GM21515 (cell line): ENCODE data around the gene BCAP29.

Experiments used
- ATAC-seq: cut with Tn5 transposase; IDR thresholded peaks from one replicate; pipeline ENCODE4 v1.9.1; 2021; ENCODE audit not compliant: unreplicated experiment

Gene BCAP29

DNA sequence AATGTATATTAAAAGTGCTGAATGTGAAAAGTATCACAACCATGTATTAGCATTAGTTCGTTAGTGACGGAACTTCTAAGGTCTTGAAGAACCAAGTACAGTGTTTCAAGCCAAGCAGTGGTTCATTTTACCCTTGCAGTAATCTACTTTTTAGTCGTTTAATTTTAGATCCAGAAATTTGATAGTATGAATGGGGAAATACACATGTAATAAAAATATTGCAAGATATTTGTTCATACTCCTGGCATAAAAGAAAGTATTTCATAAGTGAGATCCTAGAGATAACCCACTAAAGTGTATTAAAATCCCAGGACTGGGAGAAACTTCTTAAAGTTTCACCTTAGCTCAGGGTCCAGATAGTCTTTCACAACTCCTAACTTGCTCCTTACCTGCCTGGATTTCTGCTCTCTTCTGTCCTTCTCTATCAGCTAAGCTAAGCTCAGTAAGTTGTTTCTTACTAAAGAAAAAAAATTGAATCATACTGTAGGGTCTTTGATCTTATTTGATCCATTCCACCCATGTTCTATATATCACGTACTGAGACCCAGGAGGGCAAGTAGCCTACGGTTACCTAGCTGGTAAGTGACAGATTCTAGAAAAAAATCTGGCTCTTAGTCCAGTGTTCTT, 1.5 kb downstream of the BCAP29 start:
- ATAC-seq: no peak

DNA sequence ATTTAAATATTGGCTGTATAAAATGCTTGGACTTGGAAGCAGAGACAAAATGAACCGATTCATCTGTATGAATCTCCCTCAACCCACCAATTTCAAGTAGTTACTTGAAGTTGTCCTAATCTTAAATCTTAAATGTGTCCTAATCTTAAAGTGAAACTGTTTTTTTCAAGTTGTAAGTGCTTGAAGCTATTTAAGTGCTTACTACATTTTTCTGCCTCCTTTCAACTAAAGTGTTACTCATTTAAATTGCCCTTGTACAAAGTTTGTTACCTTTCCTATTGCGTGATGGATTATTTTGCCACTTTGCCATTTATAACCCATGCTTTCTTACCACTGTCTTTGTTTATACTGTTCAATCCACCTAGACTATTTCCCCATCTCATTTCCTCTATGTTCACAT, 2.8 kb downstream of the BCAP29 start:
- ATAC-seq: no peak

DNA sequence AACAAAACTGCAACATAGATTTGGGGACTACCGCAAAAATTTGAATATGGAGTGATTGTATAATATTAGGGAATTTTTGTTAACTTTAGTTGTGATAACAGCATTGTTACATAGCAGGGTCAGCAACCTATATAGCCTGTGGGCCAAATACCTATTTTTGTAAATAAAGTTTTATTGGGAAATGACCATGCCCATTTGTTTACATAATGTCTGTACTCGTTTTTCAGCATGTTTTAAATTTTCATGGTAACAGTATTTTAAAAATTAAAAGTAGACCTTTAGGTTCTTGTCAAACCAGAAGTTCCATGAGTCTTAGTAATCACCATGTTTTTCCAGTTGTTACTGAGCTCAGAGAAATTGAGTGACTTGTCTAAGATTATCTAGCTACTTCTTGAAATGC, 4.7 kb downstream of the BCAP29 start:
- no peak for ATAC-seq

DNA sequence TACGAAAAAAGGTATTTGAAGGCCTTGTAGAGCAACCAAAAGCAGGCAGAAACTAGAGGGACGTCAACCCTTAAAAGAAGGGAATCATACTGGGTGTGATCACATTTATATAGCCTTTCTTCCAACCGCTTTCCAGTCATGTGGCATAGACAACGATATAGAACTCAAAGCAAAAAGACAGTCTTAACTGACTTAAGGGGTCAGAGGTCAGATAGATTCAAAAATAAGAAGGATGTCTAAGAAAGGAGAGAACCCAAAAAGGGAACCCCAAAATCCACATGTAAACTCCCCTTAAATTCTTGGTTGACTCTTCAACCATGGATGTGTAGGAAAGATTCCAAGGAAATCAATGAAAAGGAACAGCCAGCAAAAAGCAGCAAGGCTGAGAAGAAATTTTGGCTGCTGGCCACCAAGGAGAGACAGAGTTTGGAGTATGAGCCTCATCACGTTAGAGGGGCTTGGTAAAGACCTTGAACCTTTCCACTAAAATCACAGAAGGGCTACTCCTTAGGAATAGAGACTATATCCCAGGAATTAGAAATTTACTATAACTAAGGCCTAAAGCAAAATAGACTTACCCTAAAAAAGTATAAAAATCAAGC, 8.6 kb downstream of the BCAP29 start:
- ATAC-seq: no peak

- no peak for ATAC-seq
Measured at GRCh38 chr7:107591421-107591820, 11.4 kb downstream of the BCAP29 start.

DNA sequence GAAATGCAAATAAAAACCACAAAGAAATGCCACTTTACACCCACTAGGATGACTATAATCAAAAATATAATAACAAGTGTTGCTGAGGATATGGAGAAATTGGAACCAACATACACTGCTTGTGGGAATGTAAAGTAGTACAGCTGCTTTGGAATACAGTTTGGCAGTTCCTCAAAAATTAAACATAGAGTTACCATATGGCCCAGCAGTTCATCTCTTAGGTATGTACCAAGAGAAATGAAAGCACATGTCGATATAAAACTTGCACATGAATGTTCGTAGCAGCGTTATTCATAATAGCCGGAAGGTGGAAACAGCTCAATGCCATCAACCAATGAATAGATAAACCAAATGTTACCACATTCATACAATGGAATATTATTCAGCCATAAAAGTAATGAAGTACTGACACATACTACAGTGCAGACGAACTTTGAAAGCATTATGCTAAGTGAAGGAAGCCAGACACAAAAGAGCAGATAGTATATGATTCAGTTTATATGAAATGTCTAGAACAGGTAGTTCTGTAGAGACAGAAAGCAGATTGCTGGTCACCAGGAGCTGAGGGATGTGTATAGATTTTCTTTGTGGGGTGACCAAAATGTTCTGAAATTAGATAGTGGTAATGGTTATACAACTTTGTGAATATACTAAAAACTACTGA, 12.4 kb downstream of the BCAP29 start:
- ATAC-seq: no peak

- no peak for ATAC-seq
Measured at GRCh38 chr7:107593025-107593410, 13.0 kb downstream of the BCAP29 start.

DNA sequence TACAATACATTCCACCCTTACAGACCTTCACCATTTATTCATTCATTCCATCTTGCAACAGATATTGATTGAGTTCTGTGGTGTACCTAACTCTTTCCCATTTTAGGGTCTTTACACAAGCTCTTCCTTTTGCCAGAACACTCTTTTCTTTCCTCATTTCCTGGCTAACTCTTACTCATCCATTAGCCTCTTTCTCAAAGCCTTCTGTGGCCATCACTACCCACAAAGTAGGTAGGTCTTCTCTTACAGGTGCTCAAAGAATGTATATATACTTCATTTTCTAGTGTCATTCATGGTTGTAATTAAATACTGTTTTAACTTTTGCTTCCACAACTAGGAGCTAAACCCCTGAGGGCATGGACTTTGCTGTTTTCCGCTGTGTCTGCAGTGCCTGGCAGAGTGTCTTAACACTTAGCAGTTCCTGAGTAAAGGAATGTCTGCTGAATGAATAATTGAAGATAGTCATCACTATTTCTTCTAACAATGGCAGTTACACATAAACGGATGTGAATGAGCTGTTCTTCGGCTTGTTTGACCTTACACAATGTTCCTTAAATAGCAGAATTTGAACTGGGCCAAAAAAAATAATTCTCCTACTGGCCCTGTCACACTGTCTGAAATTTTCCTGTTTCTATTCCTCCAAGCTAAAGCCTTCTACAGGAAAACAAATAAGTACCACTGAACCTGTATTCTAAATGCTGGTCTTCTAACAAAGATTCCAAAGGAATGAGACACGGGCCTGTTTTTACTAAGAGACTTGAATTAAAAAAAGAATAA, 15.1 kb downstream of the BCAP29 start:
- no peak for ATAC-seq

GRCh38 chr7:107596881-107597581, 17.0 kb downstream of the BCAP29 start:
- no peak for ATAC-seq

- no peak for ATAC-seq
Measured at GRCh38 chr7:107597582-107597916, 17.5 kb downstream of the BCAP29 start.

- ATAC-seq: no peak
Measured at GRCh38 chr7:107597953-107598352, 17.9 kb downstream of the BCAP29 start.

- no peak for ATAC-seq
Measured at GRCh38 chr7:107599262-107599661, 19.2 kb downstream of the BCAP29 start.

GRCh38 chr7:107600816-107601215, 20.8 kb downstream of the BCAP29 start:
- ATAC-seq: no peak

DNA sequence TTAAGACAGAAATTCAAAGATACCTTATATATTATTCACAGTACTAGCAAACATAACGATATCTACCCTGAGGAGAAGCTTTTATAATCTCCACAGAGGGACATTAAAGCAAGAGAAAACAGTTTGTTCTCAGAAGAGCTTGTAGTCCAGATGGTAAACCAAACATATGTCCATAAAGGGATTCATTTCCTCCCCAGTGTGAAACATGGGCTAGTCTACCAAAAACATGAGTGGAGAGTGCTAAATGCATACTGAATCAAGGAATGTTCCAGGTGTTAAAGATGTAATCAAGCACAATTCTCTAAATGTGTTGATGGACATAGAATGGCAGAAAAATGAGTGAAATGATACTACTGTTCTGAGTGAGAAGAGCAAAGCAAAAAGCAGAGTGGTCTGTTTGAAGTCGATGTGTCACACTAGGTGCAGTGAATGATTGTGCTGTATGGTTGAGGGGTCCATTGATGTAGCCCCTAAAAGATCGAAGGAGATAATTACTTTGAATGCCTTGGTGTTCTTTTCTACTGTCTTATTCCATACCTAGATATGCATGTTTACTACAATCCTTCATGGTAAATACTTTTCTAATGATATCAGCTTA, 25.3 kb downstream of the BCAP29 start:
- no peak for ATAC-seq

DNA sequence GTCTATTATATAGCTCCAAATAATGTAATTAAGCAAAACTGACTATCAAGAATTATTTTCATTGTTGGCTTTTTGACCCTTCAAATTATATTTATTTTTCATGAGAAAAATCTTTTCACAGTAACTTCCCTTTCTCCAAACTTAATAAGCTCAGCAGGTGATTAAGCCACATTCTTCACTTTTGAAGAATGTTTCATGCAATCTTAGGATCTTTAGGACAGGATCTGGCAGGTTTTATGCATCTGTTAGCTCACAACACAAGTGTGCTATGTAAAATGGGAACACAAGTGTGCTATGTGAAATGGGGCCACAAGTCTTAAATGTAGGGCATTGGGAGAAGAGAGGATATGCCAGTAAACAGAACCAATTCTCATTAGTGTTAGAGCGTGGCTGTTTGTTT, 26.3 kb downstream of the BCAP29 start:
- no peak for ATAC-seq

GRCh38 chr7:107609811-107610261, 29.8 kb downstream of the BCAP29 start:
- ATAC-seq: no peak

GRCh38 chr7:107610323-107610722, 30.3 kb downstream of the BCAP29 start:
- no peak for ATAC-seq

DNA sequence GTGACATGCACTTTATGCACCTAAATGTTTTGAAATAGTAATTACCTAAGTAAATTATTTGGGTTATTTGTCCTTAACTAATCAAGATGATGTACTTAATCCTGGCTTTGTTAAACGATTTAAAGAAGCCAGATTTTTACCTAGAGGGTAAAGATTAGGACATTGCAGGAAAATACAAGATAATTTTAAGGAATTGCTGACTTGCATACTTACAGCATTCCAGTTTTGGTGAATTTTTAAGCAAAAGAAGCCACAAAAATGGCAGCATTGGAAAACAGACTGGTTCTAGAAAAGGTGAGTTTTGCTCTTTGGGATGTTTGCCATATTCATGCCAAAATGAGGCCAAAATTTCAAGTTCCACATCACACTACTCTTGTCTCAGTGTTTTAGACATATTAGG, 33.4 kb downstream of the BCAP29 start:
- ATAC-seq: no peak

GRCh38 chr7:107613948-107614347, 33.9 kb downstream of the BCAP29 start:
- no peak for ATAC-seq

DNA sequence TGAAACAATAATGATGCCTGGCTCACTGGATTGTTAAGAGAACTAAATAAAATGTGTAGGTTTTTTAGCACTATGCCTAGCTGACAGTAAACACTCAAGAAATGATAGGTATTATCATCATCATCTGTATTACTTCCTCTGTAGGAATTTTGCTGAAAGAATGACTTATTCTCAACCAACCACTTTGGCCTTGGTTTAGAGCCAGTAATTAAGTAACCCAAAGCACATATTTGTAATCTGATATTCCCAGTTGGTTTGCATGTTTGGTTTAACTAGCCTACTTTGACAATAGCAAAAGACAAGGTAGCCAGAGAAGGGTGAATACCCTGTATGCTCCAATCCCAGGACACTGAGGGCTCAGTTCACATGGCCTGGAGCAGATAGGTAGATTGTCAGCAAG, 34.4 kb downstream of the BCAP29 start:
- ATAC-seq: no peak
